Measurements from ENCODE around the gene ETAA1.

Gene ETAA1

GRCh38 chr2:67451086-67451832 lies 54.1 kb downstream of the ETAA1 start:
- TF ChIP-seq CTCF (IDR thresholded peaks at IDR 0.05; ENCODE audit: borderline replicate concordance, insufficient read depth, low read depth, low read length) = no peak
- H3K4me3 ChIP-seq (ENCODE audit: low read depth, low read length) = no peak overlapping the region

- no peak overlapping the region for H3K4me3 ChIP-seq (ENCODE audit: low read depth, low read length)
- TF ChIP-seq CTCF (IDR thresholded peaks at IDR 0.05; ENCODE audit: borderline replicate concordance, insufficient read depth, low read depth, low read length) = no peak
These were observed 56.2 kb downstream of the ETAA1 start for GRCh38 chr2:67453310-67453709.

- no peak overlapping the region for H3K4me3 ChIP-seq (ENCODE audit: low read depth, low read length)
- TF ChIP-seq CTCF (IDR thresholded peaks at IDR 0.05; ENCODE audit: borderline replicate concordance, insufficient read depth, low read depth, low read length) = no peak
These were observed 58.3 kb downstream of the ETAA1 start for GRCh38 chr2:67455219-67456142.

GRCh38 chr2:67456428-67456827 lies 59.3 kb downstream of the ETAA1 start:
- no peak for TF ChIP-seq CTCF (IDR thresholded peaks at IDR 0.05; ENCODE audit: borderline replicate concordance, insufficient read depth, low read depth, low read length)
- H3K4me3 ChIP-seq (ENCODE audit: low read depth, low read length) = no peak overlapping the region

- TF ChIP-seq CTCF (IDR thresholded peaks at IDR 0.05; ENCODE audit: borderline replicate concordance, insufficient read depth, low read depth, low read length) = no peak
These were observed 60.6 kb downstream of the ETAA1 start for GRCh38 chr2:67457699-67458098.

GRCh38 chr2:67459761-67460160 lies 62.6 kb downstream of the ETAA1 start:
- no peak overlapping the region for H3K4me3 ChIP-seq (ENCODE audit: low read depth, low read length)
- TF ChIP-seq CTCF (IDR thresholded peaks at IDR 0.05; ENCODE audit: borderline replicate concordance, insufficient read depth, low read depth, low read length) = no peak

More at GRCh38 chr2:67457699-67458098, 60.6 kb downstream of the ETAA1 start:
- H3K4me3 ChIP-seq (ENCODE audit: low read depth, low read length) = no peak overlapping the region
